ENCODE data around the gene MYO7A.

The MYO7A gene

DNA sequence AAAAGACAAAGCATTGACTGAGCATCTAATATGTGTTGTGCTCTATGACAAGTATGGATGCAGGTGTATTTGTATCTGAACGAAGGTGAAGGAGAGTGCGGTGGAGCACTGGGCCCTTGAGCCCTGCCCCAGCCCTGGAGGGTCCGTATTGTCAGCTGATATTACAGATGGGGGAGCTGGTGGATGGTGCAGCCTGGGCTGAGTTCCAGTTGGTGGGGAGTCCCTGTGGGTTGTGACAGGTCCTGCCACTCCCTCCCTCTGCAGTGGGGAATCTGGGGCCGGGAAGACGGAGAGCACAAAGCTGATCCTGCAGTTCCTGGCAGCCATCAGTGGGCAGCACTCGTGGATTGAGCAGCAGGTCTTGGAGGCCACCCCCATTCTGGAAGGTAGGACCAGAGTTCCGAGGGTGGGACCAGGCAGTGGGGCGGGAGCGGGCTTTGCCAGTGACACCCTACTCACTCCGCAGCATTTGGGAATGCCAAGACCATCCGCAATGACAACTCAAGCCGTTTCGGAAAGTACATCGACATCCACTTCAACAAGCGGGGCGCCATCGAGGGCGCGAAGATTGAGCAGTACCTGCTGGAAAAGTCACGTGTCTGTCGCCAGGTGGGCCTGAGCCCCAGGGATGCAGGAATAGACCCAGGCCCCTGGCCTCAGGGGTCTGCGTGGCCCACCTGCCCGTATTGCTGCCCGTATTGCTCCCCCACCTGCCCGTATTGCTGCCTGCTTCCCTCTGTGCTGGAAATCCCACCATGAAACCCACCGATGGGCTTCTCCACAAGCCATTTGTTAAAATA lies 28.6 kb downstream of the MYO7A start:
- peaks cover 35 to 64% of the 10 kb centered on the region in 2 experiments for H3K27me3 ChIP-seq (ENCODE audit: control insufficient read depth in 1 of 2, insufficient read depth in 1 of 2, low read length in 2 of 2)
- no peak overlapping the region for H2BK12ac ChIP-seq (ENCODE audit: low read length in 2 of 2)
- H3K4me1 ChIP-seq (ENCODE audit: control insufficient read depth, insufficient read depth, low read depth, low read length) = no peaks in the 10 kb centered on the region
- WGBS = 90% methylated on average over 26 of the region's 26 CpGs
- H4K91ac ChIP-seq (ENCODE audit: low read length) = no peak overlapping the region
- no peaks in the 10 kb centered on the region for H3K79me1 ChIP-seq (replicated peaks; ENCODE audit: low read length, poor library complexity, severe bottlenecking)
- no peak overlapping the region for H3K4me2 ChIP-seq (ENCODE audit: low read length, poor library complexity, severe bottlenecking)
- no peak for DNase-seq
- no peak overlapping the region for H2BK15ac ChIP-seq (ENCODE audit: low read depth, poor library complexity, severe bottlenecking)
- H2AK5ac ChIP-seq (ENCODE audit: low read length, severe bottlenecking) = no peak overlapping the region
- H3K18ac ChIP-seq (ENCODE audit: low read depth in 1 of 2, low read length in 2 of 2) = no peak overlapping the region
- no peak overlapping the region for H3K4ac ChIP-seq (ENCODE audit: low read depth in 1 of 2, low read length in 2 of 2)
- H4K8ac ChIP-seq (ENCODE audit: low read length) = no peak overlapping the region
- no peak overlapping the region for H3K23ac ChIP-seq (ENCODE audit: low read length in 2 of 2)
- H3K27ac ChIP-seq (ENCODE audit: low read length, poor library complexity, severe bottlenecking) = no peak overlapping the region
- no peak overlapping the region for H3K4me3 ChIP-seq (ENCODE audit: insufficient read depth in 1 of 2, low read depth in 1 of 2, low read length in 2 of 2)
- H2BK120ac ChIP-seq (ENCODE audit: low read depth, low read length) = no peak overlapping the region
- no peak overlapping the region for H2BK5ac ChIP-seq (ENCODE audit: low read depth, low read length, poor library complexity, severe bottlenecking)
- no peaks in the 10 kb centered on the region for H3K9me3 ChIP-seq (ENCODE audit: control insufficient read depth, low read length)
- no peak overlapping the region for H2AFZ ChIP-seq (ENCODE audit: low read depth, low read length)
- H3K9ac ChIP-seq (ENCODE audit: low read length) = no peak overlapping the region
- no peak overlapping the region for H3K14ac ChIP-seq (ENCODE audit: low read length in 2 of 2)
- H3K36me3 ChIP-seq (ENCODE audit: control insufficient read depth in 1 of 2, insufficient read depth in 2 of 2, low read depth in 1 of 2, low read length in 2 of 2) = no peaks in the 10 kb centered on the region

GRCh38 chr11:77158041-77158695 lies 30.1 kb downstream of the MYO7A start:
- no peak overlapping the region for H2BK5ac ChIP-seq (ENCODE audit: low read depth, low read length, poor library complexity, severe bottlenecking)
- H3K9me3 ChIP-seq (ENCODE audit: control insufficient read depth, low read length) = no peaks in the 10 kb centered on the region
- no peak overlapping the region for H3K18ac ChIP-seq (ENCODE audit: low read depth in 1 of 2, low read length in 2 of 2)
- no peak overlapping the region for H3K27ac ChIP-seq (ENCODE audit: low read length, poor library complexity, severe bottlenecking)
- H3K9ac ChIP-seq (ENCODE audit: low read length) = no peak overlapping the region
- no peak overlapping the region for H2BK12ac ChIP-seq (ENCODE audit: low read length in 2 of 2)
- H4K8ac ChIP-seq (ENCODE audit: low read length) = no peak overlapping the region
- no peak overlapping the region for H3K14ac ChIP-seq (ENCODE audit: low read length in 2 of 2)
- peaks cover 39 to 74% of the 10 kb centered on the region in 2 experiments for H3K27me3 ChIP-seq (ENCODE audit: control insufficient read depth in 1 of 2, insufficient read depth in 1 of 2, low read length in 2 of 2)
- H2BK15ac ChIP-seq (ENCODE audit: low read depth, poor library complexity, severe bottlenecking) = no peak overlapping the region
- H2BK120ac ChIP-seq (ENCODE audit: low read depth, low read length) = no peak overlapping the region
- DNase-seq = no peak
- no peaks in the 10 kb centered on the region for H3K36me3 ChIP-seq (ENCODE audit: control insufficient read depth in 1 of 2, insufficient read depth in 2 of 2, low read depth in 1 of 2, low read length in 2 of 2)
- no peak overlapping the region for H3K4me3 ChIP-seq (ENCODE audit: insufficient read depth in 1 of 2, low read depth in 1 of 2, low read length in 2 of 2)
- no peak overlapping the region for H3K4me2 ChIP-seq (ENCODE audit: low read length, poor library complexity, severe bottlenecking)
- H2AK5ac ChIP-seq (ENCODE audit: low read length, severe bottlenecking) = no peak overlapping the region
- H3K23ac ChIP-seq (ENCODE audit: low read length in 2 of 2) = no peak overlapping the region
- WGBS = 83% methylated on average over 18 of the region's 19 CpGs
- H3K4ac ChIP-seq (ENCODE audit: low read depth in 1 of 2, low read length in 2 of 2) = no peak overlapping the region
- H3K4me1 ChIP-seq (ENCODE audit: control insufficient read depth, insufficient read depth, low read depth, low read length) = no peaks in the 10 kb centered on the region
- no peaks in the 10 kb centered on the region for H3K79me1 ChIP-seq (replicated peaks; ENCODE audit: low read length, poor library complexity, severe bottlenecking)
- H4K91ac ChIP-seq (ENCODE audit: low read length) = no peak overlapping the region
- H2AFZ ChIP-seq (ENCODE audit: low read depth, low read length) = no peak overlapping the region

- no peak overlapping the region for H2AK5ac ChIP-seq (ENCODE audit: low read length, severe bottlenecking)
- H4K91ac ChIP-seq (ENCODE audit: low read length) = no peak overlapping the region
- H3K4ac ChIP-seq (ENCODE audit: low read depth in 1 of 2, low read length in 2 of 2) = no peak overlapping the region
- no peak overlapping the region for H3K4me3 ChIP-seq (ENCODE audit: insufficient read depth in 1 of 2, low read depth in 1 of 2, low read length in 2 of 2)
- no peak overlapping the region for H2BK120ac ChIP-seq (ENCODE audit: low read depth, low read length)
- no peak overlapping the region for H4K8ac ChIP-seq (ENCODE audit: low read length)
- H2AFZ ChIP-seq (ENCODE audit: low read depth, low read length) = no peak overlapping the region
- no peak overlapping the region for H3K23ac ChIP-seq (ENCODE audit: low read length in 2 of 2)
- no peak overlapping the region for H3K4me2 ChIP-seq (ENCODE audit: low read length, poor library complexity, severe bottlenecking)
- H3K27ac ChIP-seq (ENCODE audit: low read length, poor library complexity, severe bottlenecking) = no peak overlapping the region
- H3K14ac ChIP-seq (ENCODE audit: low read length in 2 of 2) = no peak overlapping the region
- H2BK5ac ChIP-seq (ENCODE audit: low read depth, low read length, poor library complexity, severe bottlenecking) = no peak overlapping the region
- no peak overlapping the region for H3K18ac ChIP-seq (ENCODE audit: low read depth in 1 of 2, low read length in 2 of 2)
- 82% methylated on average over 4 of the region's 4 CpGs for WGBS
- no peaks in the 10 kb centered on the region for H3K79me1 ChIP-seq (replicated peaks; ENCODE audit: low read length, poor library complexity, severe bottlenecking)
- no peak for DNase-seq
- peaks cover 39 to 65% of the 10 kb centered on the region in 2 experiments for H3K27me3 ChIP-seq (ENCODE audit: control insufficient read depth in 1 of 2, insufficient read depth in 1 of 2, low read length in 2 of 2)
- H2BK12ac ChIP-seq (ENCODE audit: low read length in 2 of 2) = no peak overlapping the region
- no peaks in the 10 kb centered on the region for H3K4me1 ChIP-seq (ENCODE audit: control insufficient read depth, insufficient read depth, low read depth, low read length)
- H2BK15ac ChIP-seq (ENCODE audit: low read depth, poor library complexity, severe bottlenecking) = no peak overlapping the region
- no peak overlapping the region for H3K9ac ChIP-seq (ENCODE audit: low read length)
- H3K9me3 ChIP-seq (ENCODE audit: control insufficient read depth, low read length) = no peaks in the 10 kb centered on the region
- no peaks in the 10 kb centered on the region for H3K36me3 ChIP-seq (ENCODE audit: control insufficient read depth in 1 of 2, insufficient read depth in 2 of 2, low read depth in 1 of 2, low read length in 2 of 2)
These were observed 31.3 kb downstream of the MYO7A start for GRCh38 chr11:77159219-77159936.

DNA sequence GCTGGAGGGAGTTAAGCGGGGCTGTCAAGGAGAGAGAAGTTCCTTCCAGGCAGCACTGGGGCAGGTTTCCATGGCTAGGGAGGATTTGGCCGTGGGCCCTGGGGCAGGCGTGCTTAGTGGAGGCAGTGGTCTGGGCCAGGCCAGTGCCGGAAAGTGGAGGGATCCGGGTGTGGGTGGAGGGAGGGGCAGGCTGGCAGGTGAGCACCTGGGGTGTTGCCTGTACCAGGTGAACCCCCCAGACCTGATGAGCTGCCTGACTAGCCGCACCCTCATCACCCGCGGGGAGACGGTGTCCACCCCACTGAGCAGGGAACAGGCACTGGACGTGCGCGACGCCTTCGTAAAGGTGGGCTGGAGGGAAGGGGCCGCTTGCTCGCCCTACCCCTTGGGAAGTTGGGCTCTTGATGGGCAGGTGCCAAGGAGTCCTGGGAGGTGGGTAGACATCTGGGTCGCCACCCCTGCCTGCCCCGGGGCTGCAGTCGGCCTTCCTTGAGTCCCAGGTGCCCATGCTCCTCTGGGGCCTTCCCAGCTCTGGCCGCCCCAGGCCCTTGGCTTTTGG lies 32.0 kb downstream of the MYO7A start:
- Histone ChIP-seq H4K91ac (ENCODE audit: low read length) (peak overlapping the region; percentile 32), H3K18ac (ENCODE audit: low read depth in 1 of 2, low read length in 2 of 2) (no peak overlapping the region), H2BK120ac (ENCODE audit: low read depth, low read length) (no peak overlapping the region), H3K9me3 (ENCODE audit: control insufficient read depth, low read length) (no peaks in the 10 kb centered on the region), H2BK15ac (ENCODE audit: low read depth, poor library complexity, severe bottlenecking) (no peak overlapping the region), H2BK5ac (ENCODE audit: low read depth, low read length, poor library complexity, severe bottlenecking) (no peak overlapping the region), H3K4me2 (ENCODE audit: low read length, poor library complexity, severe bottlenecking) (no peak overlapping the region), H3K14ac (ENCODE audit: low read length in 2 of 2) (no peak overlapping the region), H2AFZ (ENCODE audit: low read depth, low read length) (no peak overlapping the region), H3K27ac (ENCODE audit: low read length, poor library complexity, severe bottlenecking) (no peak overlapping the region), H3K23ac (ENCODE audit: low read length in 2 of 2) (no peak overlapping the region), H3K4me1 (ENCODE audit: control insufficient read depth, insufficient read depth, low read depth, low read length) (no peaks in the 10 kb centered on the region), H3K9ac (ENCODE audit: low read length) (no peak overlapping the region), H3K36me3 (ENCODE audit: control insufficient read depth in 1 of 2, insufficient read depth in 2 of 2, low read depth in 1 of 2, low read length in 2 of 2) (no peaks in the 10 kb centered on the region), H3K4ac (ENCODE audit: low read depth in 1 of 2, low read length in 2 of 2) (no peak overlapping the region), H2AK5ac (ENCODE audit: low read length, severe bottlenecking) (no peak overlapping the region), H2BK12ac (ENCODE audit: low read length in 2 of 2) (no peak overlapping the region), H4K8ac (ENCODE audit: low read length) (no peak overlapping the region), H3K4me3 (ENCODE audit: insufficient read depth in 1 of 2, low read depth in 1 of 2, low read length in 2 of 2) (no peak overlapping the region), H3K27me3 (ENCODE audit: control insufficient read depth in 1 of 2, insufficient read depth in 1 of 2, low read length in 2 of 2) (peaks cover 41 to 65% of the 10 kb centered on the region in 2 experiments), H3K79me1 (replicated peaks; ENCODE audit: low read length, poor library complexity, severe bottlenecking) (no peaks in the 10 kb centered on the region)
- 94% methylated on average over 20 of the region's 20 CpGs for WGBS
- no peak for DNase-seq

All from mesenchymal stem cell (in vitro differentiated cells and primary cell).